Adrenal gland (tissue), 5 donors: ENCODE measurements around the gene MTX2.

Experiments used
- POLR2A ChIP-seq, 2 donors: fragments of 450-650 bp; IDR thresholded peaks; one replicate each; pipeline ENCODE4 v1.6.1; 2017; ENCODE audit warnings: antibody characterized with exemption in 2 of 2, mild to moderate bottlenecking in 2 of 2, moderate library complexity in 1 of 2
- TF ChIP-seq, protein P1 (sequence below), 6 experiments: fragments of 450-650 bp in 4 of 6; fragments of 200-600 bp in 2 of 6; sonication (generic) in 1 of 6; IDR thresholded peaks; 1 replicate in 5 of 6; 2 replicates in 1 of 6; pipeline versions ENCODE4 v1.5.1 to v1.8.0; 2016 to 2021; ENCODE audit warnings: antibody characterized with exemption in 6 of 6, mild to moderate bottlenecking in 2 of 6, moderate library complexity in 1 of 6
- donor health status: DM: no; HTN: no; CAD: no.

GRCh38 chr2:176297067-176297466 is 27.8 kb downstream of the MTX2 start:
- no peak for TF ChIP-seq POLR2A (IDR thresholded peaks at IDR 0.05)
- TF ChIP-seq, protein P1, sequence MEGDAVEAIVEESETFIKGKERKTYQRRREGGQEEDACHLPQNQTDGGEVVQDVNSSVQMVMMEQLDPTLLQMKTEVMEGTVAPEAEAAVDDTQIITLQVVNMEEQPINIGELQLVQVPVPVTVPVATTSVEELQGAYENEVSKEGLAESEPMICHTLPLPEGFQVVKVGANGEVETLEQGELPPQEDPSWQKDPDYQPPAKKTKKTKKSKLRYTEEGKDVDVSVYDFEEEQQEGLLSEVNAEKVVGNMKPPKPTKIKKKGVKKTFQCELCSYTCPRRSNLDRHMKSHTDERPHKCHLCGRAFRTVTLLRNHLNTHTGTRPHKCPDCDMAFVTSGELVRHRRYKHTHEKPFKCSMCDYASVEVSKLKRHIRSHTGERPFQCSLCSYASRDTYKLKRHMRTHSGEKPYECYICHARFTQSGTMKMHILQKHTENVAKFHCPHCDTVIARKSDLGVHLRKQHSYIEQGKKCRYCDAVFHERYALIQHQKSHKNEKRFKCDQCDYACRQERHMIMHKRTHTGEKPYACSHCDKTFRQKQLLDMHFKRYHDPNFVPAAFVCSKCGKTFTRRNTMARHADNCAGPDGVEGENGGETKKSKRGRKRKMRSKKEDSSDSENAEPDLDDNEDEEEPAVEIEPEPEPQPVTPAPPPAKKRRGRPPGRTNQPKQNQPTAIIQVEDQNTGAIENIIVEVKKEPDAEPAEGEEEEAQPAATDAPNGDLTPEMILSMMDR (IDR thresholded peaks at IDR 0.05) = no peak
